Measurements from ENCODE around the gene VRK2.

DNA sequence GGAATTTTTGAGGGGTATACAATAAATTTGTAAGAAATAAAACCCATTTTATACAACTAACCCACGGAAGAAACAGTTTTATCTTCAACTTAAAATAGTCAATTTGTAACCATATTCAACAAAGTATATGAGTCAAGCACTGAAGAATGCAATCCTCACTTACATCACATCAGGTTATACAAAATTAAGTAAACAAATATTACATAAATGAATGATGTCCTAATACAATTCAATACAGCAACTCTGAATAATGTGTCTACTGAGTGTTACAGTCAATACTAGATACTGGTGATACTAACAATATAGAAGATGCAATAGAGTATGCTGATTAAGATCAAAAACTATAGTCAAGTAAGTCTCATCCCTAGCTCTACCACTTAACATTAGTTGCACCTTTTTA is 135.9 kb downstream of the VRK2 start:
- TF ChIP-seq, protein P1, sequence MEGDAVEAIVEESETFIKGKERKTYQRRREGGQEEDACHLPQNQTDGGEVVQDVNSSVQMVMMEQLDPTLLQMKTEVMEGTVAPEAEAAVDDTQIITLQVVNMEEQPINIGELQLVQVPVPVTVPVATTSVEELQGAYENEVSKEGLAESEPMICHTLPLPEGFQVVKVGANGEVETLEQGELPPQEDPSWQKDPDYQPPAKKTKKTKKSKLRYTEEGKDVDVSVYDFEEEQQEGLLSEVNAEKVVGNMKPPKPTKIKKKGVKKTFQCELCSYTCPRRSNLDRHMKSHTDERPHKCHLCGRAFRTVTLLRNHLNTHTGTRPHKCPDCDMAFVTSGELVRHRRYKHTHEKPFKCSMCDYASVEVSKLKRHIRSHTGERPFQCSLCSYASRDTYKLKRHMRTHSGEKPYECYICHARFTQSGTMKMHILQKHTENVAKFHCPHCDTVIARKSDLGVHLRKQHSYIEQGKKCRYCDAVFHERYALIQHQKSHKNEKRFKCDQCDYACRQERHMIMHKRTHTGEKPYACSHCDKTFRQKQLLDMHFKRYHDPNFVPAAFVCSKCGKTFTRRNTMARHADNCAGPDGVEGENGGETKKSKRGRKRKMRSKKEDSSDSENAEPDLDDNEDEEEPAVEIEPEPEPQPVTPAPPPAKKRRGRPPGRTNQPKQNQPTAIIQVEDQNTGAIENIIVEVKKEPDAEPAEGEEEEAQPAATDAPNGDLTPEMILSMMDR (conservative IDR thresholded peaks at IDR 0.05; ENCODE audit: low read depth, low read length): no peak
- no peak for TF ChIP-seq EZH2 (IDR thresholded peaks at IDR 0.05; ENCODE audit: low read length, unreplicated experiment)
